Adipose tissue (tissue), 3 donors: ENCODE measurements around the gene COL21A1. TPM values are rescaled to one million over a fixed set of nuclear protein-coding genes. Genes with fewer than 3 reads are reported as not detected.

Source experiments
- H3K27ac ChIP-seq: one replicate; pipeline ENCODE4 v1.5.1; 2013; ENCODE audit warnings: low read depth, low read length
- WGBS, 3 donors: extraction: QIAGEN DNeasy Blood & Tissue Kit; methylation state at CpG; one replicate each; pipeline ENCODE4 v1.1.7; 2013; 5-methylcytosine and 5-hydroxymethylcytosine counted together
- polyA plus RNA-seq, 3 donors: library from polyadenylated mRNA; stranded (reverse); fragments of 200-250 nt; gene quantifications; one replicate each; pipeline ENCODE4 v1.2.3, GENCODE V29; 2013
- donor health status: healthy with polysubstance abuse.
- donor health status: Bipolar disorder and iron deficiency.
- donor health status: healthy.

Gene COL21A1
- polyA plus RNA-seq, 3 donors: 0.38 to 1.9 (median 1.4) TPM

DNA sequence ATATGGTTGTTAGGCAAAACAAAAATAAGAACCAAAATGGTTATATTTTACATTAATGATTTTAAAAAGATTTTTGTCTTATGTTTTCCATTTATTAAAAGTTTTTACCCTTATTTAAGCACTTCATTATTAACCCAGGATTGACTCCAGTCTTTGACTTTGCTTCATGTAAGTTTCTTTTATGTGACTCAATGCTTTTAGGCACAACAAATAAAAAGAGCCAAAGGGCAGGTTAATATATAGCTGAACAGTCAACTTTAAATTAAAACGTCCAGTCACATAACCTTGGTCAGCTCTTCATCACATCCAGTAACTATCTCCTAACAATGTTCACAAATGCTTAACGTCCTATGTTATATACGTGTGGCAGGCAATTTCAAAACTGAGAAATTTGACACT lies 32.7 kb downstream of the COL21A1 start:
- no peak overlapping the region for H3K27ac ChIP-seq

DNA sequence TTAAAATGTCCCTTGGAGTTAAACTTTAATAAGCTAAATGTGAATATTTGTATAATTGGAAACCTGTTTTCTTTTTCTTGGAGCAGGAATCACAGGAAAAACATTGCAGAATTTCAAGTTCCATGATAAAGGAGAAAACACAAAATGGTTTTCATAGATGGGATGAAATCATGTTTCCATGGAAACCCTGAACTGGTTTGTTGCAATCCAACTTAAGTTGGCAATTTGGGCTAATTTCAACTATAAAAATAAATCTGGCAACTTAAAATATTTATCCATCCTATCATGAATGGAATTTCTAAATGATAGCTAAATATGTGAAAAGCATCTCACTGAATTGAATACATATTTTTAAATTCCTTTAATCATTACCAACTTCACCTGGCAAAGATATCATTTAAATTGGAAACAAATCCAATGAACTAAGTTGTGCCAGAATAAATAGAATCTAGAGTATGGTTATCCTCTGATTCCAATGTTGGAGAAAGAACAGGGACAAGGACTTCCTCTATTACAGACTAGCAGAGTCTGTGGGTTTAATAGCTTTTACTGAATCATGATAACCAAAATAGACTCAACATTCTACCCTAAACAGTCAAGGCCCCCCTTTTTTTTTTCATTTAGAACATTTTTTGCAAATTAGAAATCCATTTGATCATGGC lies 33.2 kb downstream of the COL21A1 start:
- H3K27ac ChIP-seq: no peak overlapping the region

More for the DNA sequence above, 32.7 kb downstream of the COL21A1 start:
- WGBS, 3 donors: 58 to 89% (median 85%) methylated on average over 3 of the region's 3 CpGs

DNA sequence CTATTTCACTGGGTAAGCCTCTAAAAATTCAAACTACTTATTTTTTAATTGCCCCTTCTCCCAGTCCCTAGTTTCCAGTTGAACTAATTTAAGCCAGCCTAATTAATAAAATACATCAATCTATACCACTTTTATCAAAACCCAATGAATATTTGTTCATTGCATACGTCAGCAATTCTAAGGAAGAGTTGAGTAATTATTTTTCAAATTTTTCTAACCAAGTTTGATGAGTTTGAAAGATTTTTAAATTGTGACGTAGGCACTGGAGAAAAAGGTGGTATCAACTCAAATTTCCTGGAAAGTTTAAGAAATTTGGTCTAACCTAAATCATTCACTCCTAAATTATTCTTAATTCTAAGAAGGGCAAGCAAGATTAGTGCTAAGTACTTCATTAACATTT lies 35.7 kb downstream of the COL21A1 start:
- H3K27ac ChIP-seq: no peak overlapping the region
- 38 to 70% (median 66%) methylated on average over 2 of the region's 2 CpGs for WGBS, 3 donors

DNA sequence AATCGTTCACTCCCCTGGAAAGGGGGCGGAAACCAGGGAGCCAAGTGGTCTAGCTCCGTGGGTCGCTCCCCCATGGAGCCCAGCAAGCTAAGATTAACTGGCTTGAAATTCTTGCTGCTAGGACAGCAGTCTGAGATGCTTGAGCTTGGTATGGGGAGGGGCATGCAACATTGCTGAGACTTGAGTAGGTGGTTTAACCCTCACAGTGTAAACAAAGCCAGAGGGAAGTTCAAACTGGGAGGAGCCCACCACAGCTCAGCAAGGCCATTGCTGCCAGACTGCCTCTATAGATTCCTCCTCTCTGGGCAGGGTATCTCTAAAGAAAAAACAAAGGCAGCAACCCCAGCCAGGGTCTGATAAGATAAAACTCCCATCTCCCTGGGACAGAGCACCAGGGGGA lies 43.2 kb downstream of the COL21A1 start:
- no peak overlapping the region for H3K27ac ChIP-seq
- WGBS, 3 donors: 85 to 93% (median 86%) methylated on average over 4 of the region's 4 CpGs

DNA sequence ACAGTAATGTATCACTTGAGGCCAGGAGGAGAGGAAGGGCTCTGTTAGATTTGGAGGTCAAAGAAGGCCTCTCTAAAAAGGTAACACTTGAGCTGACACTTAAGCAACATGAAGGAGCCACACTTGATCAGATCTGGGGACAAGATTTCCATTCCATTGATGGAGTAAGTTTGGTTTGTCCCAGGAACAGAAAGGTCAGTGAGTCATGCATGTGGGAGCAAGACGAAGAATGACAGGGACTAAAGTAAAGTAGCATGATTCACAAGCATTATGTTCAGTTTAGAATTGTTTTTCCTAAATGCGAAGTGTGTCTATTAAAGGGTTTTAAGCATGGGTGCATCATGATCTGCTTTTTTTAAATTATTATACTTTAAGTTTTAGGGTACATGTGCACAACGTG lies 47.4 kb downstream of the COL21A1 start:
- no peak overlapping the region for H3K27ac ChIP-seq
- 88 to 96% (median 91%) methylated on average over 3 of the region's 3 CpGs for WGBS, 3 donors

DNA sequence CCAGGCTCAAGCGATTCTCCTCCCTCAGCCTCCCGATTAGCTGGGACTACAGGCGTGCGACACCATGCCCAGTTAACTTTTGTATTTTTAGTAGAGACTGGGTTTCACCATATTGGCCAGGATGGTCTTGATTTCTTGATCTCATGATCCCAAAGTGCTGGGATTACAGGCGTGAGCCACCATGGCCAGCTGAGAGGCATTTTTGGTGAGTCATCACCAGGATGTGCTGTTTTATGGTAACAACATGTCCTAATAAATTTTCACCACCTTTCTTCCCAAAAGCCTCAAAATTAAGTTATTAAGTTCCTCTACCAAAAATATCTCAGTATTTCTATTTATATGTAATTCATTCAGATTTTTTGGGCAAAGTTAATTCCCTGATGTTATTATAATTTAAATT lies 53.5 kb downstream of the COL21A1 start:
- no peak overlapping the region for H3K27ac ChIP-seq
- 93 to 96% (median 95%) methylated on average over 5 of the region's 5 CpGs for WGBS, 3 donors

DNA sequence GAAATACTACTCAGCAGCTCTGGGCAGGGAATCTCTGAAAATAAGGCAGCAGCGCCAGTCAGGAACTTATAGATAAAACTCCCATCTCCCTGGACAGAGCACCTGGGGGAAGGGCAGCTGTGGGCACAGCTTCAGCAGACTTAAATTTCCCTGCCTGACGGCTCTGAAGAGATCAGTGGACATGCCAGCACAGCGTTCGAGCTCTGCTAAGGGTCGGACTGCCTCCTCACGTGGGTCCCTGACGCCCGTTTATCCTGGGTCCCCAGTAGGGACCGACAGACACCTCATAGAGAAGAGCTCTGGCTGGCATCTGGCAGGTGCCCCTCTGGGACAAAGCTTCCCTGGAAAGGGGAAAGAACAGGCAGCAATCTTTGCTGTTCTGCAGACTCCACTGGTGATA lies 59.0 kb downstream of the COL21A1 start:
- 84 to 89% (median 86%) methylated on average over 9 of the region's 9 CpGs for WGBS, 3 donors
- H3K27ac ChIP-seq: no peak overlapping the region

DNA sequence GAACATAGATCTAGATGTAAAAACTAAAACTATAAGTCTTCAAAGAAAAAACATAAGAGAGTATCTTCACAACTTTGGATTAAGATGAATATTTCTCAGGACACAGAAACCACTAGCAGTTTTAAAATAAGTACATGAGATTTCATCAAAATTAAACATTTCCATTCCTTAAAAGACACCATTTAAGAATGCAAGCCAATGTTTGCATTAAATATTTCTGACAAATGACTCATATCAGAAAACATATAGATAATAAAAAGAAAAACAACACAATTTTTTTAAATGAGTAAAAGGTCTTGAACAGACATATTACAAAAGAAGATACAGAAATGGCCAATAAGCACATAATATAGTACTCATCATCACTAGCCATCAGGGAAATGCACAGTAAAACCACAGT lies 59.7 kb downstream of the COL21A1 start:
- H3K27ac ChIP-seq: no peak overlapping the region

DNA sequence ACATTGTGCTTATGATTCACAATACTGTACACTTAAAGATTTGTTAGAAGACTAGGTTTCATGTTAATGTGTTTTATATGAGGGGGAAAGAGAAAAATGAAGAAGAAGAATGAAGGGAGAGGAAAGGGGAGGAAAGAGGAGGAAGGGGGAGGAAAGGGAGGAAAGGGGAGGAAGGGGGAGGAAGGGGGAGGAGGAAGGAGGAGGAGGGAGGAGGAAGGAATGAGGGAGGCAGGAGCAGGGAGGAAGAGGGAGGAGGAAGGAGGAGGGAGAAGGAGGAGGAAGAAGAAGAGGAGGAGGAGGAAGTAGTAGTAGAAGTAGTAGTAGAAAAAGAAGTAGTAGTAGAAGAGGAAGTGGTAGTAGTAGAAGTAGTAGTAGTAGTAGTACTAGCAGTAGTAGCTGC lies 70.6 kb downstream of the COL21A1 start:
- no peak overlapping the region for H3K27ac ChIP-seq

DNA sequence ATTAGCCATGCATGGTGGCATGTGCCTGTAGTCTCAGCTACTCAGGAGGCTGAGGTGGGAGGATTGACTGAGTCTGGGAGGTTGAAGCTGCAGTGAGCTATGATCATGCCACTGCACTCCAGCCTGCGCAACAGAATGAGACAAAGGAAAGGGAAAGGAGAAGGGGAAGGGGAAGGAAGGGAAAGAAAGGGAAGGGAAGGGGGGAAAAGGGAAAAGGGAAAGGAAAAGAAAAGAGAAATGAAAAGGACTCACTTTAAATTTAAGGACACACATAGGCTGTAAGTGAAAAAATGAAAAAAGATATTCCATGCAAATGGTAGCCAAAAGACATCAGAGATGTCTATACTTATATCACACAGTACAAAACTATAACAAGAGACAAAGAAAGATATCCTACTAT lies 74.2 kb downstream of the COL21A1 start:
- H3K27ac ChIP-seq: no peak overlapping the region
- WGBS, 3 donors: 78 to 80% methylated on average over 1 of the region's 1 CpG; no CpG with 5 or more reads in 1 of the 3 donors

DNA sequence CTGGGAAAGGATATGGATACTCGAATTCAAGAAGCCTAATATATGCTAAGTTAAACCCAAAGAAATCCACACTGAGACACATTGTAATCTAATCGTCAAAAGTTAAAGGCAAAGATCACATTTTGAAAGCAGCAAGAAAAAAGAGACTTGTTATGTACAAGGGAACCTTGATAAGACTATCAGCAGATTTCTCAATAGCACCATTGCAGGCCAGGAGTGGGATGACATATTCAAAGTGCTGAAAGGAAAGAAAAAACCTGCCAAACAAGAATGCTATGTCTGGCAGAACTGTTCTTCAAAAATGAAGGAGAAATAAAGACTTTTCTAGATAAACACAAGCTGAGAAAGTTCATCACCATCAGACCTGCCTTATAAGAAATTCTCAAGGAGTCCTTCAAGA lies 75.2 kb downstream of the COL21A1 start:
- H3K27ac ChIP-seq: no peak overlapping the region
- 78 to 86% (median 84%) methylated on average over 2 of the region's 2 CpGs for WGBS, 3 donors

DNA sequence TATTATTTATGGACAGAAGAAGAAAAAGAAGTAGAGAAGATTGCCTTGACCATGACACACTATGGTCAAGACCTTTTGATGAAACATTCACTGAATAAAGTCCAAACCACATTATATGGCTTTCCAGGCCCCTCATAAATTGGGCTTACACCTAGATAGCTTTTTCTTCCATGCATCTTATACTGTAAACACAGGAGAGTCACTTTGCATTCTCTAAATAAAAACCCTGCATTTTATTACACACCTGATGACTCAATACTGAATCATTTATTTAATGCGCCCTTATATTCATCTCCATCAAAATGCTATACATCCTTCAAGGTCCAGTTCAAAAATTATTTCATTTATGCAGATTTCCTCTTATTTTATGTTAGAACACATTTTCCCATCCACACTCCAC lies 78.0 kb downstream of the COL21A1 start:
- 94 to 96% (median 95%) methylated on average over 1 of the region's 1 CpG for WGBS, 3 donors
- H3K27ac ChIP-seq: no peak overlapping the region

DNA sequence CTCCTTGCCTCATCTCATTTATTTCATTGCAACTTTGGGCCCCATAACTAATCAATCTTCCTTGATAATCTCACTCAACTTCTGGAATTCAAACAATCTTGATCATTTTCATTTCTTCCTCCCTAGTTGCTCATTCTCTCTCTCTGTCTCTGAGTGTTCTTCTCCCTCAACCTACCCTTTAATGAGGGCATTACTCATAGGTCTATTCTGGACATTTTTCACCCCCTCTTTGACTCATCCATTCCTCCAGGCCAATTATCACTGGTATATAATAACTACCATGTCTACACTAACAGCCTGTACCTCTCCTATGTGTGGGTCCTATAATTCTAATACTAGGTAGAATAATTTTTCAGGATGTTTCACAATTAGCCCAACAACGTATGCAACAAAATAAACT lies 78.8 kb downstream of the COL21A1 start:
- no peak overlapping the region for H3K27ac ChIP-seq
- 19 to 57% (median 40%) methylated on average over 1 of the region's 1 CpG for WGBS, 3 donors

DNA sequence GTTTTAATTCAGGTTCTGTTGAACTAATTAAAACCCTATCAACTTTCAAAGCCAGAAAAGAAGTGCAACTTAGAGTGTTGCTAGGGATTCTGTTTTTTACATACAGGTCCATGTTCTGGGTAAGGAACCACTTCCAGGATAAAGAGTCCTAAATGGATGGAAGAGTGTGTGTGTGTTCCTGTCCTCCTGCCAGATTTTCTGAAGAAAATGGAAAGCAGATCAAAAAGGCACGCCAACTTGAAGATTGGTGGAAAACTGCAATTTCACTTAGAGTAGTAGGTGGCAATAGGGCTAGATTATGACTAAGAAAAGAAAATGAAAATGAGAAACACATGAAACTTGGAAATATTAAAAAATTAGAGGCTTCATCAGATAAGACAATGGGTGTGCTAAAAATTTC lies 85.3 kb downstream of the COL21A1 start:
- H3K27ac ChIP-seq: no peak overlapping the region
- 84 to 87% (median 87%) methylated on average over 1 of the region's 1 CpG for WGBS, 3 donors

DNA sequence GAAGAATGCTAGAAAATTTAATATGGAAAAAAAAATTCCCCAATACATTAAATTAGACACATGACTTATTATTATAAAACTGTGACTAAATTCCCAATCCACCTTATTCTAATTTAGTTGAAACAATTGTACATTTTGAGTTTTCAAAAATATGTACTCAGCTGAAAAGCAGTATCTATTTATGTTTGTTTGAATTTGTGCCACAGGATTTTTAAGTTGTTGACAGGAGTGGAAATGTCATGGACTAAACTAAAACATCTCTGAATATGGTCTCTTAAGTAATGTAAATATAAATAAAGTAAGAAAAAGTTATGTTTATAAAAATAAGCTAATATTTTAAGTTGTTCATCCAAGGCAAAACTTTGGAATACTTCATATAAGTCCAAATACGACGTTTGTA lies 86.9 kb downstream of the COL21A1 start:
- 86 to 92% (median 89%) methylated on average over 2 of the region's 2 CpGs for WGBS, 3 donors
- H3K27ac ChIP-seq: no peak overlapping the region

DNA sequence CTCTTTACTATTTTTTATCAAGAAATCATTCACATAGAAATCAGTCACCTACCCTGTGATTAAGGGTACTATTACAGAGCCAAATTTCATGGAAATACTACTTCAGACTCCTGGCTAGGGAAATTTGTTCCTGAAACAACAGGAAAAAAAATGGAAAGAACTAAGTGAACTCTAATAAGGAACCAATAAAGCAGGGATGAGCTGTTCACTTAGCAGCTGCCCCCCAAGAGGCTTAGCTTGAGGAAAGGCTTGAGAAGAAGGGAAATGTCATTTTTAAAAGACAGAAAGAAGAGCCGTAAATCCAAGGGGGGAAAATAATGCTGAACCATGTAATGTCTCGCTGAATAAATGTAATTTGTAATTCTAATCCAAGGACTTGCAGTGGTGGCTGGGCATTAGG lies 88.8 kb downstream of the COL21A1 start:
- no peak overlapping the region for H3K27ac ChIP-seq
- 92 to 98% (median 93%) methylated on average over 2 of the region's 2 CpGs for WGBS, 3 donors

DNA sequence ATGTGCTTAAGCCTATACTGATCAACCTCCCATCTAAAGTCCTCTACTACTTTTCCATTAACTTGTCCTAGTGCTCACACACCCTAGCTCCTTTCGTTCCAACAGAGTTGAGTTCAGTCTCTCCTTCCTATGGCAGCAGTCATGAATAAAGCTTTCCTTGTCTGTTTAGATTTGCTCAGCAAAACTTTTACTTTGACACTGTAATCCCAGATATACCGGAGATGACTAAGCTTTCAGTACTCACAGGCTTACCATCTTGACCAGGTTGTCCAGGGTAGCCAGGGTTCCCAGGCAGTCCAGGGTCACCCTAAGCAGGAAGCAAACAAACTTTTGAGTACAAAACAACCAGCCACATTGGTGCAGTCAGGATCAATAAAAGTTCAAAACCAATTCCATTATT lies 90.7 kb downstream of the COL21A1 start:
- 85 to 89% (median 87%) methylated on average over 2 of the region's 2 CpGs for WGBS, 3 donors
- H3K27ac ChIP-seq: no peak overlapping the region

DNA sequence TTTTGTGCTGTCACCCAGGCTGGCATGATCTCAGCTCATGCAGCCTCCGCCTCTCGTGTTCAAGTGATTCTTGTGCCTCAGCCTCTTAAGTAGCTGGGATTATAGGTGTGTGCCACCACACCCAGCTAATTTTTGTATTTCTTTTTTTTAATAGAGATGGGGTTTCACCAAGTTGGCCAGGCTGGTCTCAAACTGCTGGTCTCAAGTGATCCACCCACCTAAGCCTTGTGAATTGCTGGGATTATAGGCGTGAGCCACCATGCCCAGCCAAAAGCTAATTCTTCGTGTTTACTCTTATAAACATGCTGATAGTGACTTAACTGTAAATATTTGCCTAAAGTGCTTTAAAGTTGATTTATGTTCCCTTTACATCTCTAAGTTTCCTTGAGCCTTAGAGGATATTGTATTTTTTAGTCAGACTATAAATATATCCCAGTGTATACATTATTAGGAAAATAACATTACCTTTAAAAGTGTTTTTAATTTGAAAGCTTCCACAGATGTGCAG lies 91.7 kb downstream of the COL21A1 start:
- WGBS, 3 donors: 57 to 79% (median 78%) methylated on average over 4 of the region's 4 CpGs
- H3K27ac ChIP-seq: no peak overlapping the region

DNA sequence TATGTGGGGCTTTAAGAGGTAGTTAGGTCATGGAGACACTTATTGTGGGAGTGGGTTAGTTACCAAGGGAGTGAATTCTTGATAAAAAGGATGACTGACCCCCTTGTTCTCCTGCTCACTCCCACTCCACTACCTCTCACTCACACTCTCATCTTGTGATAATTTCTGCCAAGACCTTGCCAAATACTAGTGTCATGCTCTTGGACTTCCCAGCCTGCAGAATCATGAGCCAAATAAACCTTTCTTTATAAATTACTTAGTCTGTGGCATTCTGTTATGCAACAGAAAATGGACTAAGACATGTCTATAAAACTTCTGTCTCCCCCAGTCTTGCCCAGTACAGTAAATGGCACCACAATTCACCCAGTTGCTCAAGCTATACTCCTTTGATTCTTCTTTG lies 93.3 kb downstream of the COL21A1 start:
- no peak overlapping the region for H3K27ac ChIP-seq

DNA sequence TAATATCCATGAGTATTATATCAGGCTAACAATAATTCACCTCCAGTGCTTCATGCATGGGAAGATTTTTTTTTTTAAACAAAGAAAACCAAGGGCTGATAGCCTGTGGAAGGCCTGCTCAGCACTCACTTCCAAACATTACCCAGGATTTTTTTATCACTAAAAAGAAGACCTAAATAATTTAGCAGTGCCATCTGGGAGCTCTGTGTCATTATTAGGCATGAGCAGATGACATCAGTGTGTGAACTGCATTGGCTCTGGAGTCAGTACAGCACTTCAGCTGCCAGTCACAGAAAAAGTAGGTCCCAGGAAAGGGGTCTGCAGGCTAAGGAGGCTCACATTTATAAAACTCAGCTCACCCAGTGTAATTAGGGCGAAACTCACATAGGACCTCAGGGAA lies 94.8 kb downstream of the COL21A1 start:
- WGBS, 3 donors: 92 to 96% (median 95%) methylated on average over 1 of the region's 1 CpG
- H3K27ac ChIP-seq: no peak overlapping the region
